ENCODE data around the gene KCNQ1. TPM values are rescaled to one million over a fixed set of nuclear protein-coding genes. Genes with fewer than 3 reads are reported as not detected.

KCNQ1 gene
- total RNA-seq, 1 donor from 2014 or later, result 8.5 TPM

- TF ChIP-seq CTCF (IDR thresholded peaks at IDR 0.05; ENCODE audit: unreplicated experiment), result no peak
- Mint-ChIP-seq H3K36me3 (peaks cover 3% of the 10 kb centered on the region), H3K27me3 (ENCODE audit: low read depth) (no peaks in the 10 kb centered on the region), H3K27ac (peak overlapping the region; percentile 16), H3K4me3 (no peak overlapping the region), H3K4me1 (peaks cover 35% of the 10 kb centered on the region), H3K9me3 (peaks cover 15% of the 10 kb centered on the region)
- DNase-seq (ENCODE audit: low spot score in 2 of 2, unreplicated experiment in 2 of 2), result no peak
Observed at GRCh38 chr11:2714871-2715270, 270.1 kb downstream of the KCNQ1 start.

GRCh38 chr11:2715716-2716350 lies 271.0 kb downstream of the KCNQ1 start:
- no peak for DNase-seq (ENCODE audit: low spot score in 2 of 2, unreplicated experiment in 2 of 2)
- no peaks in the 10 kb centered on the region for H3K27me3 Mint-ChIP-seq (ENCODE audit: low read depth)
- H3K4me1 Mint-ChIP-seq, result peaks cover 35% of the 10 kb centered on the region
- TF ChIP-seq CTCF (IDR thresholded peaks at IDR 0.05; ENCODE audit: unreplicated experiment), result no peak
- no peaks in the 10 kb centered on the region for H3K36me3 Mint-ChIP-seq
- H3K4me3 Mint-ChIP-seq, result no peak overlapping the region
- H3K9me3 Mint-ChIP-seq, result peaks cover 5% of the 10 kb centered on the region
- peak overlapping the region; percentile 30 for H3K27ac Mint-ChIP-seq

- Mint-ChIP-seq H3K4me1 (peaks cover 37% of the 10 kb centered on the region), H3K4me3 (no peak overlapping the region), H3K27me3 (ENCODE audit: low read depth) (no peaks in the 10 kb centered on the region), H3K9me3 (no peaks in the 10 kb centered on the region), H3K36me3 (no peaks in the 10 kb centered on the region), H3K27ac (peak overlapping the region; percentile 34)
- no peak for DNase-seq (ENCODE audit: low spot score in 2 of 2, unreplicated experiment in 2 of 2)
- no peak for TF ChIP-seq CTCF (IDR thresholded peaks at IDR 0.05; ENCODE audit: unreplicated experiment)
Observed at GRCh38 chr11:2716376-2717095, 271.7 kb downstream of the KCNQ1 start.

GRCh38 chr11:2717561-2718325 lies 272.9 kb downstream of the KCNQ1 start:
- H3K27me3 Mint-ChIP-seq (ENCODE audit: low read depth), result no peaks in the 10 kb centered on the region
- H3K9me3 Mint-ChIP-seq, result no peaks in the 10 kb centered on the region
- peaks cover 41% of the 10 kb centered on the region for H3K4me1 Mint-ChIP-seq
- no peak for DNase-seq (ENCODE audit: low spot score in 2 of 2, unreplicated experiment in 2 of 2)
- H3K4me3 Mint-ChIP-seq, result no peak overlapping the region
- no peak for TF ChIP-seq CTCF (IDR thresholded peaks at IDR 0.05; ENCODE audit: unreplicated experiment)
- no peaks in the 10 kb centered on the region for H3K36me3 Mint-ChIP-seq
- peak overlapping the region; percentile 66 for H3K27ac Mint-ChIP-seq

GRCh38 chr11:2718817-2719438 lies 274.1 kb downstream of the KCNQ1 start:
- no peaks in the 10 kb centered on the region for H3K36me3 Mint-ChIP-seq
- DNase-seq (ENCODE audit: low spot score in 2 of 2, unreplicated experiment in 2 of 2), result no peak
- H3K27me3 Mint-ChIP-seq (ENCODE audit: low read depth), result no peaks in the 10 kb centered on the region
- H3K4me3 Mint-ChIP-seq, result no peak overlapping the region
- no peaks in the 10 kb centered on the region for H3K9me3 Mint-ChIP-seq
- no peak for TF ChIP-seq CTCF (IDR thresholded peaks at IDR 0.05; ENCODE audit: unreplicated experiment)
- peaks cover 40% of the 10 kb centered on the region for H3K4me1 Mint-ChIP-seq
- H3K27ac Mint-ChIP-seq, result no peak overlapping the region
